Endothelial cell (in vitro differentiated cells): ENCODE data around the gene NT5C1B. TPM values are rescaled to one million over a fixed set of nuclear protein-coding genes. Genes with fewer than 3 reads are reported as not detected.

Experiments
- DNase-seq: peaks from one replicate; pipeline ENCODE4 v3.0.0; 2021; ENCODE audit warnings: low spot score
- H3K27ac Mint-ChIP-seq: one replicate; pipeline ENCODE4 v1.8.0; 2021; ENCODE audit warnings: mixed read lengths, inconsistent platforms; ENCODE audit not compliant: unreplicated experiment
- H3K27me3 Mint-ChIP-seq: one replicate; pipeline ENCODE4 v1.8.0; 2021; ENCODE audit warnings: mild to moderate bottlenecking, moderate library complexity, mixed read lengths, inconsistent platforms; ENCODE audit not compliant: unreplicated experiment
- H3K36me3 Mint-ChIP-seq: one replicate; pipeline ENCODE4 v1.8.0; 2021; ENCODE audit warnings: mild to moderate bottlenecking, low read depth, mixed read lengths, inconsistent platforms; ENCODE audit not compliant: unreplicated experiment
- H3K4me1 Mint-ChIP-seq: one replicate; pipeline ENCODE4 v1.8.0; 2021; ENCODE audit warnings: mild to moderate bottlenecking, mixed read lengths, inconsistent platforms; ENCODE audit not compliant: unreplicated experiment
- H3K4me3 Mint-ChIP-seq: one replicate; pipeline ENCODE4 v1.8.0; 2021; ENCODE audit warnings: mild to moderate bottlenecking, mixed read lengths, inconsistent platforms; ENCODE audit not compliant: unreplicated experiment
- H3K9me3 Mint-ChIP-seq: one replicate; pipeline ENCODE4 v1.8.0; 2021; ENCODE audit warnings: mixed read lengths, inconsistent platforms; ENCODE audit not compliant: unreplicated experiment
- CTCF ChIP-seq: fragments of 200-600 bp; sonication (generic); IDR thresholded peaks from one replicate; pipeline ENCODE4 v1.5.0; 2021; ENCODE audit warnings: antibody characterized with exemption; ENCODE audit not compliant: unreplicated experiment
- total RNA-seq: library from RNA; stranded (reverse); fragmentation: NEBNext Ultra II Directional; extraction: Animal tissue kit (Norgen Biotek cat#: 25700); gene quantifications from one replicate; pipeline ENCODE4 v1.2.1, GENCODE V29; 2021; ENCODE audit not compliant: unreplicated experiment

NT5C1B gene
- total RNA-seq, 1 donor from 2014 or later, result not detected

- TF ChIP-seq CTCF, result peak; percentile 82
- no peak overlapping the region for H3K27ac Mint-ChIP-seq
- H3K4me1 Mint-ChIP-seq, result no peaks in the 10 kb centered on the region
- peak; percentile 84 for DNase-seq
- H3K4me3 Mint-ChIP-seq, result no peak overlapping the region
- H3K36me3 Mint-ChIP-seq, result no peaks in the 10 kb centered on the region
- H3K9me3 Mint-ChIP-seq, result no peaks in the 10 kb centered on the region
- peaks cover 6% of the 10 kb centered on the region for H3K27me3 Mint-ChIP-seq
Observed at GRCh38 chr2:18520451-18521425, 68.6 kb downstream of the NT5C1B start.

DNA sequence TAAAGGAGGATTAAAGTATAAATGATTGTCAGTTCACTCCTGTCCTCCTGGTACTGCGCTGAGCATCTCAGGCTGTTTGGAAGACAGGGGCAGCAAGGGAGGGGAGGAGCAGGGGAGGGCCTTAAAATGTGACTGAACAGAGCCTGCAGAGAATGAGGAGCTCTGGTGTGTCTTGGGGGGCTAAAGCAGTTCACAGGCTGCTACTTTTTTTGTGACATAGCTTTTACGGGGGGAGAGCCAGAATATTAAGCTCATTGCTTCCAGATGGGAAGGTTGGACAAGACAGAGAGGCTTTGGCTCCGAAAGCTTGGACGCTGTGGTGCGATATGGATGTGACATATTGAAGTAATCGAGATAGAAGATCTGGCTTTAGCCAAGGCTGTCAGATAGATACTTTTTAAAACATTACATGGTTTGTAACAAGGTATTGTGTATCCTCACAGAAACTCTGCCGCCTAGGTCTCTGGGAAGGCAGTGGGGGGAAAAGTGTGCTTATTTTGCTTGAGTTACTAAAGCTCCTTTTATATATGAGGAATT lies 69.4 kb downstream of the NT5C1B start:
- Mint-ChIP-seq H3K9me3 (no peaks in the 10 kb centered on the region), H3K36me3 (no peaks in the 10 kb centered on the region), H3K27ac (no peak overlapping the region), H3K4me1 (no peaks in the 10 kb centered on the region), H3K4me3 (no peak overlapping the region), H3K27me3 (peaks cover 6% of the 10 kb centered on the region)
- TF ChIP-seq CTCF, result no peak
- no peak for DNase-seq

DNA sequence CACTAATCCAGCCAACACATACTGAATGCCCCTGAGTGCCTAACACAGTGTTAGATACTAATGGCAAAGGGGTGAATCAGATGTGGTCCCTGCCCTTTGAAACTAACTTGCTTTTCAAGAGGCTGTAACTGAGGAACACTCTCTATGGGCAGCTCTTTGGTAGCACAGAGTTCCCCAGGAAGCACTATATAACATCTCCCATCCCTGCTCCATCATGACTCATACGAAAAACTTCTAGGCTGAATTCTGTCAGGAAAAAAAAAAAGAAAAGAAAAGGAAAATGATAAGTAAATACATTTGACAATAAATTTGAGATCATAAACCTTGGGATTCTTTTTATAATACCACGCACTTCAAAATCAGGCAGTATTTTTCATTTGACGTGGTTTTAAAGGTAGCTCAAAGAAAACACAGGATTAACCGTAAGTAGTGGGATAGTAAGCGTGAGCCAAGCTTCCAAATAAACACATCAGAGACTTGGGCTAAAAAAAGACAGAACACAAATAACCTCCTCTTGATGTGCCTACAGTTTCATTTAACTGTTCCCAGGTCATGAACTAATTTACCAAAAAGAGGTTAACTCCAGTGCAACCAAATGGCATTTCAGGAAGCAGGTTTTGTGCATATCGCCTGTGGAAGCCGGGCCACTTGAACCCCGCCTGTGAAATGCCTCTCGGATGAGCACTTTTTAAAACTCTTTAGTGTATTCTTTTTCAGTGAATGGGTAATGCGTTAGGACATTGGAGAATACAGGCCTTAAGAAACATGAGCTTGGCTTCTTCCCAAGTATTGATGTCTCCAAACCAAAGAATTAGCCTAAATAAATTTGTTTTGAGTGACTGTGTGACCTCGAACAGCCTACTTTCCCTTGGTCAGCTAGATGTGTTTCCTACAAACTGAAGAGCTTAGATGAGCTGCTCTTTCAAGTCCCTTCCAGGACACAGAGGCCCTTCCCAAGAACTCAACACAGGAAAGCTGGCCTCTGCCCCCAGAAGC lies 71.0 kb downstream of the NT5C1B start:
- no peak overlapping the region for H3K27ac Mint-ChIP-seq
- no peaks in the 10 kb centered on the region for H3K9me3 Mint-ChIP-seq
- no peak for TF ChIP-seq CTCF
- H3K27me3 Mint-ChIP-seq, result peaks cover 6% of the 10 kb centered on the region
- no peaks in the 10 kb centered on the region for H3K4me1 Mint-ChIP-seq
- no peak for DNase-seq
- H3K36me3 Mint-ChIP-seq, result no peaks in the 10 kb centered on the region
- H3K4me3 Mint-ChIP-seq, result no peak overlapping the region

- no peak for TF ChIP-seq CTCF
- Mint-ChIP-seq H3K9me3 (no peaks in the 10 kb centered on the region), H3K4me1 (no peaks in the 10 kb centered on the region), H3K36me3 (no peaks in the 10 kb centered on the region), H3K4me3 (no peak overlapping the region), H3K27ac (no peak overlapping the region), H3K27me3 (peaks cover 6% of the 10 kb centered on the region)
- DNase-seq, result no peak
Observed at GRCh38 chr2:18517386-18517785, 72.0 kb downstream of the NT5C1B start.
